K562 (cell line): ENCODE data around the gene MAP2K7. TPM values are rescaled to one million over a fixed set of nuclear protein-coding genes. Genes with fewer than 3 reads are reported as not detected.
A peak's percentile ranks its signal among the peaks of the same experiment; 100 is the strongest.

Experiments
- ATF1 ChIP-seq, 2 experiments: fragments of 450-650 bp in 1 of 2; IDR thresholded peaks; 2 replicates each; pipeline ENCODE4 v1.6.1; 2016; ENCODE audit warnings: missing compliant biosample characterization in 1 of 2, missing genetic modification characterization in 1 of 2
- CHD2 ChIP-seq: IDR thresholded peaks from 2 replicates; pipeline ENCODE4 v1.6.1; 2011; ENCODE audit warnings: low read depth, low read length
- EGR1 ChIP-seq: fragments of 450-650 bp; conservative IDR thresholded peaks from 2 replicates; pipeline ENCODE4 v1.6.1; 2017; ENCODE audit warnings: mild to moderate bottlenecking
- GABPA ChIP-seq: fragments of 200-800 bp; sonication (Bioruptor generic); conservative IDR thresholded peaks from 2 replicates; pipeline ENCODE4 v1.6.1; 2016; ENCODE audit warnings: low read depth, missing genetic modification characterization, missing compliant biosample characterization
- MTA3 ChIP-seq: fragments of 450-650 bp; formaldehyde crosslinking; IDR thresholded peaks from 2 replicates; pipeline ENCODE4 v1.6.1; 2017; ENCODE audit warnings: mild to moderate bottlenecking, borderline replicate concordance
- POU5F1 ChIP-seq: fragments of 150-350 bp; IDR thresholded peaks from 2 replicates; pipeline ENCODE4 v1.6.1; 2014; ENCODE audit warnings: borderline replicate concordance, low read length, low read depth, mild to moderate bottlenecking; ENCODE audit not compliant: partially characterized antibody
- ZBTB7A ChIP-seq: IDR thresholded peaks from 2 replicates; pipeline ENCODE4 v1.6.1; 2011; ENCODE audit warnings: low read depth, mild to moderate bottlenecking, low read length, moderate library complexity, borderline replicate concordance; ENCODE audit not compliant: control insufficient read depth
- ZNF12 ChIP-seq: sonication (generic); formaldehyde crosslinking; IDR thresholded peaks from 2 replicates; pipeline ENCODE4 v1.4.0; 2020; ENCODE audit warnings: mild to moderate bottlenecking, missing genetic modification reagents
- polyA plus RNA-seq, 8 experiments: library from polyadenylated mRNA; depleted of rRNA in 4 of 8; stranded (reverse) in 5 of 8; unstranded in 3 of 8; fragments of >200 nt; fragmentation: Nextera tagmentation in 2 of 8; fragmentation: Illumina TruSeq in 1 of 8; extraction: Ambion mirVana in 2 of 8; extraction: Trizol in 1 of 8; gene quantifications; 2 replicates each; pipeline versions ENCODE4 v1.2.1 to v1.2.3, GENCODE V29; 2011 to 2014; ENCODE audit warnings: inconsistent platforms in 1 of 8, missing spikeins in 1 of 8
- total RNA-seq, 7 experiments: library from RNA; depleted of rRNA in 6 of 7; stranded (reverse); fragments of >200 nt in 6 of 7; fragmentation: Illumina TruSeq in 2 of 7; extraction: Trizol in 2 of 7; gene quantifications; 2 replicates each; pipeline versions ENCODE4 v1.2.1 to v1.2.3, GENCODE V29; 2011 to 2021; ENCODE audit warnings: low replicate concordance in 1 of 7
- TF ChIP-seq, protein P1 (sequence below): fragments of 450-650 bp; IDR thresholded peaks from 2 replicates; pipeline ENCODE4 v1.6.1; 2016; ENCODE audit warnings: borderline replicate concordance
- TF ChIP-seq, protein P2 (sequence below): fragments of 450-650 bp; IDR thresholded peaks from 2 replicates; pipeline ENCODE4 v1.6.1; 2017; ENCODE audit warnings: antibody characterized with exemption, mild to moderate bottlenecking
- TF ChIP-seq, protein P3 (sequence below): fragments of 450-650 bp; IDR thresholded peaks from 2 replicates; pipeline ENCODE4 v1.6.1; 2016; ENCODE audit warnings: low read depth

Gene MAP2K7
- total and polyA plus RNA-seq, 9 of the 15 experiments (the other 6 are each of a cell fraction or from before 2014, with no cell fraction given): 0.51 to 45.8 (median 14.1) TPM

DNA sequence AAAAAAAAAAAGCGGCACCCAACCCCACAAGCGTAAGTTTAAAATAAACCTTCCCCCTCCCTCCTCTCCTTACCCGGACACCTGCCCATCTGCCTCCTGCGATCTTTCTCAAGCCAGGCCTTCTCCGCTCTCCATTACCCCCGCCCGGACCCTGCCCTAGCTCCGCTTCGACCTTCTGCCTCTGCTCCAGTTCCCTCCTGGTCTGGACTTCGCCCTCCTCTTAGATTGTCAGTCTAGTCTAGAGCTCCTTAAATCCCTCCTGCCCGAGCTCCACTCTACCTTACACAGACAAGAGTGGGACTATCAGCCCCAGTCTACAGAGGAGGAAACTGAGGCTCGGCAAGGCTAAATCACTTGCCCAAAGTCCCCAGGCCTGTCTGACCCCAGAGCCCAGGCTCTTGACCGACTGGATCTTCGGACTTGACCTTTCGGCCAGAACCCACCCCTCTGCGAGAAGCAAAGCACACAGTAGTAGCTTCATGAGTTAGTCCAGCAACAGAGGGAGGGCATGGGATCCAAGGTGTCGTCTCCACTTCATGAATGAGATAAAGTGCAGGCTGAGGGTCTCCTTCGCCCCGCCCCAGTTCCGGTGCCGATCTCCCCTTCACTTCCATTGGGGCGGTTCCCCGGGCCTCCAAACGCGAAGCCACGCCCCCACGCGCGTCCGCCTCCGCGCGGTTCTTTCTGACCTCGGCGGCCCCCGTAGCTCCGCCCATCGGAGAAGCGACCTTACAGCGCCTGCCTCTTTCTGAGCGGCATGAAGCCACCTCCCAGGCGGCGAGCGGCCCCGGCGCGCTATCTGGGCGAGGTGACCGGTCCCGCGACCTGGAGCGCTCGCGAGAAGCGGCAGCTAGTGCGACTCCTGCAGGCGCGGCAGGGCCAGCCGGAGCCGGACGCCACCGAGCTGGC lies 16.2 kb downstream of the MAP2K7 start, which contains the start of gene SNAPC2 (continued):
- TF ChIP-seq, protein P1, sequence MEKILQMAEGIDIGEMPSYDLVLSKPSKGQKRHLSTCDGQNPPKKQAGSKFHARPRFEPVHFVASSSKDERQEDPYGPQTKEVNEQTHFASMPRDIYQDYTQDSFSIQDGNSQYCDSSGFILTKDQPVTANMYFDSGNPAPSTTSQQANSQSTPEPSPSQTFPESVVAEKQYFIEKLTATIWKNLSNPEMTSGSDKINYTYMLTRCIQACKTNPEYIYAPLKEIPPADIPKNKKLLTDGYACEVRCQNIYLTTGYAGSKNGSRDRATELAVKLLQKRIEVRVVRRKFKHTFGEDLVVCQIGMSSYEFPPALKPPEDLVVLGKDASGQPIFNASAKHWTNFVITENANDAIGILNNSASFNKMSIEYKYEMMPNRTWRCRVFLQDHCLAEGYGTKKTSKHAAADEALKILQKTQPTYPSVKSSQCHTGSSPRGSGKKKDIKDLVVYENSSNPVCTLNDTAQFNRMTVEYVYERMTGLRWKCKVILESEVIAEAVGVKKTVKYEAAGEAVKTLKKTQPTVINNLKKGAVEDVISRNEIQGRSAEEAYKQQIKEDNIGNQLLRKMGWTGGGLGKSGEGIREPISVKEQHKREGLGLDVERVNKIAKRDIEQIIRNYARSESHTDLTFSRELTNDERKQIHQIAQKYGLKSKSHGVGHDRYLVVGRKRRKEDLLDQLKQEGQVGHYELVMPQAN: no peak; the same call in 1 of the 2 replicates
- TF ChIP-seq, protein P2, sequence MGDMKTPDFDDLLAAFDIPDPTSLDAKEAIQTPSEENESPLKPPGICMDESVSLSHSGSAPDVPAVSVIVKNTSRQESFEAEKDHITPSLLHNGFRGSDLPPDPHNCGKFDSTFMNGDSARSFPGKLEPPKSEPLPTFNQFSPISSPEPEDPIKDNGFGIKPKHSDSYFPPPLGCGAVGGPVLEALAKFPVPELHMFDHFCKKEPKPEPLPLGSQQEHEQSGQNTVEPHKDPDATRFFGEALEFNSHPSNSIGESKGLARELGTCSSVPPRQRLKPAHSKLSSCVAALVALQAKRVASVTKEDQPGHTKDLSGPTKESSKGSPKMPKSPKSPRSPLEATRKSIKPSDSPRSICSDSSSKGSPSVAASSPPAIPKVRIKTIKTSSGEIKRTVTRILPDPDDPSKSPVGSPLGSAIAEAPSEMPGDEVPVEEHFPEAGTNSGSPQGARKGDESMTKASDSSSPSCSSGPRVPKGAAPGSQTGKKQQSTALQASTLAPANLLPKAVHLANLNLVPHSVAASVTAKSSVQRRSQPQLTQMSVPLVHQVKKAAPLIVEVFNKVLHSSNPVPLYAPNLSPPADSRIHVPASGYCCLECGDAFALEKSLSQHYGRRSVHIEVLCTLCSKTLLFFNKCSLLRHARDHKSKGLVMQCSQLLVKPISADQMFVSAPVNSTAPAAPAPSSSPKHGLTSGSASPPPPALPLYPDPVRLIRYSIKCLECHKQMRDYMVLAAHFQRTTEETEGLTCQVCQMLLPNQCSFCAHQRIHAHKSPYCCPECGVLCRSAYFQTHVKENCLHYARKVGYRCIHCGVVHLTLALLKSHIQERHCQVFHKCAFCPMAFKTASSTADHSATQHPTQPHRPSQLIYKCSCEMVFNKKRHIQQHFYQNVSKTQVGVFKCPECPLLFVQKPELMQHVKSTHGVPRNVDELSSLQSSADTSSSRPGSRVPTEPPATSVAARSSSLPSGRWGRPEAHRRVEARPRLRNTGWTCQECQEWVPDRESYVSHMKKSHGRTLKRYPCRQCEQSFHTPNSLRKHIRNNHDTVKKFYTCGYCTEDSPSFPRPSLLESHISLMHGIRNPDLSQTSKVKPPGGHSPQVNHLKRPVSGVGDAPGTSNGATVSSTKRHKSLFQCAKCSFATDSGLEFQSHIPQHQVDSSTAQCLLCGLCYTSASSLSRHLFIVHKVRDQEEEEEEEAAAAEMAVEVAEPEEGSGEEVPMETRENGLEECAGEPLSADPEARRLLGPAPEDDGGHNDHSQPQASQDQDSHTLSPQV: 0 out of 2 replicates have a peak, but pooled peaks have one; percentile 15
- TF ChIP-seq, protein P3, sequence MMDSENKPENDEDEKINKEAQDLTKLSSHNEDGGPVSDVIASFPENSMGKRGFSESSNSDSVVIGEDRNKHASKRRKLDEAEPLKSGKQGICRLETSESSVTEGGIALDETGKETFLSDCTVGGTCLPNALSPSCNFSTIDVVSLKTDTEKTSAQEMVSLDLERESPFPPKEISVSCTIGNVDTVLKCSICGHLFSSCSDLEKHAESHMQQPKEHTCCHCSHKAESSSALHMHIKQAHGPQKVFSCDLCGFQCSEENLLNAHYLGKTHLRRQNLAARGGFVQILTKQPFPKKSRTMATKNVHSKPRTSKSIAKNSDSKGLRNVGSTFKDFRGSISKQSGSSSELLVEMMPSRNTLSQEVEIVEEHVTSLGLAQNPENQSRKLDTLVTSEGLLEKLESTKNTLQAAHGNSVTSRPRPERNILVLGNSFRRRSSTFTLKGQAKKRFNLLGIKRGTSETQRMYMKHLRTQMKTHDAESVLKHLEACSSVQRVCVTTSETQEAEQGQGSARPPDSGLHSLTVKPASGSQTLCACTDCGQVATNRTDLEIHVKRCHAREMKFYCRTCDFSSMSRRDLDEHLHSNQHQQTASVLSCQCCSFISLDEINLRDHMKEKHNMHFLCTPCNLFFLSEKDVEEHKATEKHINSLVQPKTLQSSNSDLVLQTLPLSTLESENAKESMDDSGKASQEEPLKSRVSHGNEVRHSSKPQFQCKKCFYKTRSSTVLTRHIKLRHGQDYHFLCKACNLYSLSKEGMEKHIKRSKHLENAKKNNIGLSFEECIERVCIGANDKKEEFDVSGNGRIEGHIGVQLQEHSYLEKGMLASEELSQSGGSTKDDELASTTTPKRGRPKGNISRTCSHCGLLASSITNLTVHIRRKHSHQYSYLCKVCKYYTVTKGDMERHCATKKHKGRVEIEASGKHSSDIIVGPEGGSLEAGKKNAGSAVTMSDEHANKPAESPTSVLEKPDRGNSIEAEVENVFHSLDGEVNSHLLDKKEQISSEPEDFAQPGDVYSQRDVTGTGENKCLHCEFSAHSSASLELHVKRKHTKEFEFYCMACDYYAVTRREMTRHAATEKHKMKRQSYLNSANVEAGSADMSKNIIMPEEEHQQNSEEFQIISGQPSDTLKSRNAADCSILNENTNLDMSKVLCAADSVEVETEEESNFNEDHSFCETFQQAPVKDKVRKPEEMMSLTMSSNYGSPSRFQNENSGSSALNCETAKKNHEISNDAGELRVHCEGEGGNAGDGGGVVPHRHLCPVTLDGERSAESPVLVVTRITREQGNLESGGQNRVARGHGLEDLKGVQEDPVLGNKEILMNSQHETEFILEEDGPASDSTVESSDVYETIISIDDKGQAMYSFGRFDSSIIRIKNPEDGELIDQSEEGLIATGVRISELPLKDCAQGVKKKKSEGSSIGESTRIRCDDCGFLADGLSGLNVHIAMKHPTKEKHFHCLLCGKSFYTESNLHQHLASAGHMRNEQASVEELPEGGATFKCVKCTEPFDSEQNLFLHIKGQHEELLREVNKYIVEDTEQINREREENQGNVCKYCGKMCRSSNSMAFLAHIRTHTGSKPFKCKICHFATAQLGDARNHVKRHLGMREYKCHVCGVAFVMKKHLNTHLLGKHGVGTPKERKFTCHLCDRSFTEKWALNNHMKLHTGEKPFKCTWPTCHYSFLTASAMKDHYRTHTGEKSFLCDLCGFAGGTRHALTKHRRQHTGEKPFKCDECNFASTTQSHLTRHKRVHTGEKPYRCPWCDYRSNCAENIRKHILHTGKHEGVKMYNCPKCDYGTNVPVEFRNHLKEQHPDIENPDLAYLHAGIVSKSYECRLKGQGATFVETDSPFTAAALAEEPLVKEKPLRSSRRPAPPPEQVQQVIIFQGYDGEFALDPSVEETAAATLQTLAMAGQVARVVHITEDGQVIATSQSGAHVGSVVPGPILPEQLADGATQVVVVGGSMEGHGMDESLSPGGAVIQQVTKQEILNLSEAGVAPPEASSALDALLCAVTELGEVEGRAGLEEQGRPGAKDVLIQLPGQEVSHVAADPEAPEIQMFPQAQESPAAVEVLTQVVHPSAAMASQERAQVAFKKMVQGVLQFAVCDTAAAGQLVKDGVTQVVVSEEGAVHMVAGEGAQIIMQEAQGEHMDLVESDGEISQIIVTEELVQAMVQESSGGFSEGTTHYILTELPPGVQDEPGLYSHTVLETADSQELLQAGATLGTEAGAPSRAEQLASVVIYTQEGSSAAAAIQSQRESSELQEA: peak; percentile 96
- TF ChIP-seq ZNF12 (CRISPR knock-in tag) (0 out of 2 replicates have a peak, but pooled peaks have one; percentile 14), GABPA (tag) (peak; percentile 57; the same call in 1 of the 2 replicates), EGR1 (peak; percentile 90), CHD2 (peak; percentile 95), ATF1 (CRISPR knock-in tag; IDR thresholded peaks at IDR 0.05) (no peak), ATF1 (tag; IDR thresholded peaks at IDR 0.05) (peak; percentile 66), POU5F1 (peak; percentile 89), ZBTB7A (peak; percentile 90), MTA3 (peak; percentile 99)
